ENCODE data around the gene TMEM256.

- TF ChIP-seq RXRA (IDR thresholded peaks at IDR 0.05) (no peak), CTCF (IDR thresholded peaks at IDR 0.05; ENCODE audit: low read depth, low read length, missing input control) (no peak), HNF4G (IDR thresholded peaks at IDR 0.05) (no peak), REST (IDR thresholded peaks at IDR 0.05) (no peak)
Measured at GRCh38 chr17:7369825-7370224, 34.1 kb downstream of the TMEM256 start.
